ENCODE results near the gene DCXR.
A peak's percentile ranks its signal among the peaks of the same experiment; 100 is the strongest.

Gene DCXR

DNA sequence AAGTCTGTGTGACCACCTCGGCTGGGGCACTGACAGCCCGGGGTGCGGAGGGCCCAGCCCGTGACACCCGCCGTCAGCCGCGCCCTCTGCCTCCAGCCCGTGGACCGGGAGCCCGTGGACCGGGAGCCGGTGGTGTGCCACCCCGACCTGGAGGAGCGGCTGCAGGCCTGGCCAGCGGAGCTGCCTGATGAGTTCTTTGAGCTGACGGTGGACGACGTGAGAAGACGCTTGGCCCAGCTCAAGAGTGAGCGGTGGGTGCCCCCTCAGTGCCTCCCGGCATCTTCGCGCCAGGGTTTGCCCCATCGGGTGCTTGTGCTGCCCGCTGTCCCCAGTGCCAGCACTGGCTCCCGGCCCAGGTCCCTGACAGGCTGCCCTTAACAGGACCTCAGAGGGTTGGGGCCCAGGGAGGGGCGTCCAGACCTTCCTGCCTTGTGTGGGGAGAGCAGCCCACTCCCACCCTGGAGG, 28.5 kb downstream of the DCXR start:
- DNase-seq: no peak

DNA sequence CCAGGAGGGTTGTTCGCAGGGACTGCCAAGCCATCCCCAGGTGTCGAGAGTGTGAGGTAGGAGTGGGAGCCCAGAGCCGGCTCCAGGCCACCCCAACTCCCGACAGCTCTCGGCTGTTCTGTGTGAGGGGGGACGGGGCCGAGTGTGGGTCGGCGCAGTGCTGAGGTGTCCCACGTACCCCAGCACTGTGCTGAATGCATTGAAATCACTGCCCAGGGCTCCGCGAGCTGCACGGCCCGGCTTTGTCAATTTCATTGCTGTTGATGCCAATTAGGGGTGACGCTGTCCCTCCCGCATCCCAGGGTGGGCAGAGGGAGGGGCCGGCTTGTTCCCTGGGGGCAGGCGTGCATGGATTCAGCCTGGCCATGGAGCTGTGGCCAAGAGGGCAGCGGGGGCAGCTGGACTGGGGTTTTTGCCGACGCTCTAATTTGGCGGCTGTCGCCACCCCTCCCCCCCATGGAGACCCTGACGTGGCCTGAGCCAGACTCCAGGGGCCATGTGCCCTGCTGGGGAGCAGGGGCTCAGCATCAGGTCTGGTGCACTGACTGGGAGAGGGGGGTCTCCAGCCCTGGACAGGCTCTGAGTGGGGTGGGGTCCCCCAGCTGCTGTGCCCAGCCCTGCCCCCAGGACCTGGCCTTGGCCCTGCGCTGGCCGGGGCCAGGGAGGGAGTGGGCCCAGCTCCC, 29.1 kb downstream of the DCXR start:
- DNase-seq: no peak

DNA sequence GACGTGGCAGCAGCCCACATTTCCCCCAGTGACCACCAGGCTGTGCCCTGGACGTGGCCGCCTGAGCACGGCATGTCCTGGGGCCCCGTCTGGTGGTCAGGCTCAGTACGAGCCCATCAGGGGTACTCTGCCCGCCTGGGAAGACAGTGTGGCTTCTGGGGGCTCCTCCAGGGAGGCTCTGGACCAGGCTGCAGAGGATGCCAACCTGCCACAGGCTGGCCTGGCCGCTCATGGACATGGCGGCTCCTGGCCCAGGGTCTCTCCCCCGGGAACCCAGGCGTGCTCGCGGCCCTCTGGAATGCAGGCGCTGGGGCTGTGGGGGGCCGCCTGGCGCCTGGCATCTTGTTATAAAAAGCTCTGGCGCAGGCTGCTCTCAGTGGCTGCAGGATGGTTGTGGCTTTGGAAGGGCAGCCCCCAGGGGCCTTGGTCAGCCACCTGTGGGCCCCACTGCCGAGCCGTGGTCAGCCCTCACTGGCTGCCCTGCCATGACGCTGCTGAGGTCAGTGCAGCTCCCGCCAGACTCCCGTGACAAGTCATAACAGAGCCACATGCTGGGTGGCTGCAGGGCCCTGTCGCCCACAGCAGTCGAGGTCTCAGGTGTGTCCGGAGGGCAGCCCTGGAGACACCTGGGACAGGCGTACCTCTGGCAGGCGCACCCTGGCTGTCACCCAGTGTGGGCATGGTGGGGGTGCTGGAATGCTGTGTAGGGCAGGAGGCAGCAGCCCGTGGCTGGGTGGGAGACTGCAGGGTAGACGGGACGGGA, 29.8 kb downstream of the DCXR start:
- DNase-seq: no peak

- no peak for DNase-seq
These were observed 30.3 kb downstream of the DCXR start for GRCh38 chr17:82007228-82007494.

- DNase-seq: peak; percentile 59
These were observed 30.8 kb downstream of the DCXR start for GRCh38 chr17:82006468-82007227.

GRCh38 chr17:82005701-82006348, 31.7 kb downstream of the DCXR start:
- no peak for DNase-seq

DNA sequence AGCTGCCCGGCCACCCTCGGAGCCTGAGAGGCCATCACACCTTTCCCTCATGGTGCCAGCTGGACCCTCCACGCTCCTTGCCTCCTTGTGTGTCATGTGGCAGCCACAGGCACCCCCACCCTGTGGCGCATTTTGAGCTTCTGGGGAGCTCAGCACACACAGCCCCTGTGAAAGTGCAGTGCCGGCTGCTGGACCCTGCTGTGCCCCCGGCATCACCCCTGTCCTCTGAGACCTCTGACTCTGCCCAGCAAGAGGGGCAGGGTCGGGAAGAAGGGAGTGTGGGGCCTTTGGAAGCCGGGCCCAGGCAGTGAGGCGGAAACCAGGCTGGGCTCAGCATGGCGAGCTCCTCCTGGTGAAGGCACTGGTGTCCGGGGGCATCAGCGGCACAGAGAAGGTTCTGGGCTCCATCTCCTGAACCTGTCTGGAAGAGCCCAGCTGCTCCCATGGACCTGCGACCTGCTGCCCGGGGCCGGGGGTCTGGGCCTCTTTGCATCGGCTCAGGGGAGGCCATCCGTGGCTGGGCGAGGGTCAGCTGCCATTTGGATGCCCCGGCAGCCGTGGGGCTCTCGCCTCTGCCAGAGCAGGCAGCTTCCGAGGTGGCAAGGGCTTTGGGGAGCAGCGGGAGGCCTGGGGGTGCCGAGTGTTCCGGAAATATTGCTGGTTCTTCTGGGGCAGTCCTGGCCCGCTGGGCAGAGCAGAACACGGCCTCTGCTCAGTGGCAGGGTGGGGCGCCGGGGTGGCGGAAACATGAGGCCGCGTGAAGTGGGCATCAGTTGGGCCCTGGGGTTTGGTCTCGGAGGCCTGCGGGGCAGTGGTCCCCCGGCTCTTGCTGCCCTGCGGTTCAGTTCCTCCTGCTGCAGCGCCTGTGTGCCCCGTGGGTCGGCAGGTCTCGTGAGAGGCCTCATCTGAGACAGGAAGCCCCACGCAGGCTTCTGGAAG, 32.7 kb downstream of the DCXR start:
- no peak for DNase-seq

GRCh38 chr17:82003411-82004381, 33.8 kb downstream of the DCXR start:
- peak; percentile 97 for DNase-seq

GRCh38 chr17:82001571-82002056, 35.9 kb downstream of the DCXR start:
- no peak for DNase-seq

- no peak for DNase-seq
These were observed 36.5 kb downstream of the DCXR start for GRCh38 chr17:82000803-82001570.

DNA sequence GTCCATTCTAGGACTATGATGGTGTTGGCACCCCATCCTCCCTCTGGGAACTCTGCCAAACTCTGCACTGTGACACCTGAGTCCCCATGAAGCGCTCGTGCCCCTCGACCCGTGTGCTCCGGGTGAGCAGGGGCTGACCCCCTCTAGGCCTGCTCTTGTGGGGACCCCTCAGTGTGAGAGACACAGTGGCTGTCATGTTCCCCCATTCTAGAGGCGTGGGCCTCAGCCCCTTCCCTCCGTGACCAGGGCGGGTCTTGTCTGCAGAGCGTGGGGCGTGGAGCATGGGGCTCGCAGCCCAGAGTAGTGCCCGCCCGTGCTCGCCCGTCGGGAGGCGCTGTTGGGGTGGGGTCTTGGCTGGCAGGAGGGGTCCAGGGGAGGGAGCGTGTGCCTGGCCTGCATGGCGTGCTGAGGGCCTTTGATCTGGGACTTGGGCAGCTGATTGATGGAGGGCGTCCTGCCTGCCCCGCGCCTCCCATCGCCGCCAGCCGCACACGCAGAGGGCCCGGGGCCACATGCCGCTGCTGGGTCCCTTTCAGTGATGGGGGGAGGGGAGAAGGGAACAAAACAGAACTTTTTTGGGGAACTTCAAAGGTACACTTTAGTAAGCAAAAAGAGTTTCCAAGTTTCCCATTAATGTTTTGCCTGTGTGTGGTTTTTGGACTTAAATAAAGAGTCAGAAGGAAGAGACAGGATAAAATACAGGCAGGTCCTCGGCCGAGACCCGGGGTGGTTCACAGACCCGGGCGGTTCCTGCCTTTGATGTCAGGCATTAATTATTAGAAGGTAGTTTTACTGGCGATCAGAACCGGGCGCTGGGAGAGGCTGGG, 37.3 kb downstream of the DCXR start:
- DNase-seq: no peak

DNA sequence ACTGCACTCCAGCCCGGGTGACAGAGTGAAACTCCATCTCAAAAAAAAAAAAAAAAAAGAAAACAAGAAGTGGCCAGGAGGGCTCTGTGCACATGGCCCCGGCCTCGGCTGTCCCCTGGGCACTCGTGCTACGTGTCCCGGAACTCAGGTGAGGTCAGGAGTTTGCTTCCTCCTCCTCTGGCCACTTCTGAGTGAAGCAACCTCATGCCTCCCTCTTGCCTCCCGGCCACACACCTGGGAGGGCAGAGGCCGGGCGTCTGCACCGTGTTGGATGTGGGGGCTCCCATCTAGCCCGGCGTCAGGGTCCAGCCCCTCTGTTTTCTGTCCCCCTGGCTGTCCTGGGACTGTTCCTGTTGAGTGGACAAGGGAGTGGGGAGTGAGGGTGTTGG, 37.9 kb downstream of the DCXR start:
- DNase-seq: no peak

DNA sequence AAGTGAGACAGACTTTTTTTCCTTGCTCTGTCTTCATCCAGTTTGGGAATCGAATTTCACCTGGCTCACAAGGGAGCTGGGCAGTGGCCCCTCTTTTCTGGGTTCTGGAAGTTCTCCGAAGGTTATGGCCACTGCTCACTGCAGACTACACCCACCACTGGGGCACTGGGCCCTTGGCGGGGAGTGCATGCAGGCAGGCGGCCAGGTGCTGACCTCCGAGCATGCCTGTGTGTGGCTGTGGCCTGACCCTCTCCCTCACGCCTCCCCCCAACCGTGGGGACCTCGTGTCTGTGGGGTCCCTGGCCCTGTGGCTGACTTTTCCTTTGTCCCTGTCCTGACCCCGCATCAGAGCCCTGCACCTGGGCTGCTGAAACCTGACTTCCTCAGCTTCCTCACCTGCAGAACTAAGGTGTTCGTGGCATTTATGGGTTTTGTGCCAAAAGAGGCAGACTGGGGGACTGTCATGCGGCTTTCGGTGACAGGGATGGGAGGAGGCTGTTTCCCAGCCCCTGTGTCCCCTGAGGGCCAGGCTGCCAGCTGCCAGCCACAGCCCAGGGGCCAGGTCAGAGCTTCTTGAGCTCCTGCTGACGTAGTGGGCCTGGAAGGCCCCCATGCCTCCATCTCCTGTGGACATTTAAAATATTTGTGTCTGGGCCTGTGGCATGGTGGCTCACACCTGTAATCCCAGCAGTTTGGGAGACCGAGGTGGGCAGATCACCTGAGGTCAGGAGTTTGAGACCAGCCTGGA, 38.6 kb downstream of the DCXR start:
- DNase-seq: no peak

DNA sequence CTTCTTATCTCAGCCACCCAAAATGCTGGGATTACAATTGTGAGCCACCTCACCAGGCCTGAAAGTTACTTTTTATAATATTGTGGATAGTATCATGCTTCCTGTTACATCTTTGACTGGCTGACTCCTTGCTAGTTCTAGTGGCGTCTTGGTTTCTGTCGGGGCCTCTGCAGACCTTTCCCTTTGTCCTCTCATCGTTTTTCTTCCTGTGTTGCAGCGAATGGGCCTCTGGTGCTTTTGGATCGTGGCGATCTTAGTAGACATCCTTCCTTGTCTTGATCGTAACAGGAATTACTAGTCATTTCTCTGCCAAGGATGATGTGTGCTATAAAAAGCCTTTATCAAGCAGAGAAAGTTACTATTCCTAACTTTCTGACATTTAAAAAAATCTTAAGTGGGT, 39.3 kb downstream of the DCXR start:
- DNase-seq: no peak

DNA sequence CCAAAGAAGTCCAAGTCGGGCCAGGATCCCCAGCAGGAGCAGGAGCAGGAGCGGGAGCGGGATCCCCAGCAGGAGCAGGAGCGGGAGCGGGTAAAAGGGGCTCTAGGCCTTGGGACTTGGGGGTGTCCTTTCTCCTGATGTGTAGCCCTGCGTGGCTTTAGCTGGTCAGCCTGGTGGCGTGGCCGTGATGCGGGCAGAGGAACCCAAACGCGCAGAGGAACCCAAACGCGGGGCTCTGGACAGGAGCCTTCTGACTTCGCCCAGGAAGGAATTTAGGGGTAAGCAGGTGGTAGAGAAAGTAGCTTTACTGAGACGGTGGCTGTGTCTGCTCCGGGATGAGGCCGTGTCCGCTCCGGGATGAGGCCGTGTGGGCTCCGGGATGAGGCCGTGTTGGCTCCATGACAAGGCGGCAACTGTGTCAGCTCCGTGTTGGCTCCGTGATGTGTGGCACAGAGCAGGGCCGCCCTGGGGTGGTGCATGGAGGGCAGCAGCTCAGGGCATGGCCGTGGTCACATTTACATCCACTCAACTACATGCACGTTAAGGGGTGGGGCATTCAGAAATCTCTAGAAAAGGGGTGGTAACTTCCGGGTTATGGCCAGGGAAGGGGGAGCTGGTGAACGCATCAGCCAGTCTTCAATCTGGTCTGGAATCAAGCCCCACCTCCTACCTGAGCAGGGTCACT, 40.6 kb downstream of the DCXR start:
- DNase-seq: no peak

- DNase-seq: no peak
These were observed 41.2 kb downstream of the DCXR start for GRCh38 chr17:81996232-81996756.

GRCh38 chr17:81995463-81996231, 41.9 kb downstream of the DCXR start:
- DNase-seq: no peak

Measured in fibroblast of upper back skin (primary cell).